ENCODE data around the gene SYNJ2.

Gene SYNJ2

DNA sequence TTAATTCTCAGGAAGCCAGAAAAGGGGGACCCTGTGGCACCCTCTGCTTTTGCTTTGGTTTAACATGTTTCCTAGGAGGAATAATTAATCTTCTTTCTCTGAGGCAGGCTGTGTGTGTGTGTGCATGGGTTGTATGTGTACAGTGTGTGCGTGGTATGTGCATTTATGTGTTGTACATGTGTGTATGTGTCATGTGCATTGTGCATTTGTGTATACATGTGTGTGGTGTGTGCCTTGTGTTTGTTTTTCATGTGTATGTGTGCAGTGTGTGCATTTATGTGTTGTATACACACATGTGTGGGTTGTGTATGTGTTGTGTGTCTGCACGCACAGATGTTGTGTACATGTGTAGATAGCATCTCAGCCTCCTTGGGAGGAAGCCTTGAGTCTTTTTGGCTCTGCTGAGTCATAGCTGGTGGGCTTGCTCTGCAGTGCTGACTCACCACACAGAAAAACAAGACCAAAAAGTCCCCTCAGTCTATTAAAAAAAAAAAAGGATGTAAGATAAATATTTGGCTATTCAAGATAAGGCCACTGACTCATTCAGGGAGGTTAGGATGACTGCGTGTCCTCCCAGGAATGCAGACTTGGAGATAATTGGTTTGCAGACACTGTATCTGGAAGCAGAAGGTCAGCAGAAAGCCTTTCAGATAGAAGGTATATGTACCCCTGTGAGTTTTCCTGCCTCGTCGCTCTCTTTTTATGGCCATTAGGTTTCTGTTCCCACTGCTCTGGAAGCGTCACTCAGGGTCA, 58.6 kb downstream of the SYNJ2 start:
- TF ChIP-seq, protein P1, sequence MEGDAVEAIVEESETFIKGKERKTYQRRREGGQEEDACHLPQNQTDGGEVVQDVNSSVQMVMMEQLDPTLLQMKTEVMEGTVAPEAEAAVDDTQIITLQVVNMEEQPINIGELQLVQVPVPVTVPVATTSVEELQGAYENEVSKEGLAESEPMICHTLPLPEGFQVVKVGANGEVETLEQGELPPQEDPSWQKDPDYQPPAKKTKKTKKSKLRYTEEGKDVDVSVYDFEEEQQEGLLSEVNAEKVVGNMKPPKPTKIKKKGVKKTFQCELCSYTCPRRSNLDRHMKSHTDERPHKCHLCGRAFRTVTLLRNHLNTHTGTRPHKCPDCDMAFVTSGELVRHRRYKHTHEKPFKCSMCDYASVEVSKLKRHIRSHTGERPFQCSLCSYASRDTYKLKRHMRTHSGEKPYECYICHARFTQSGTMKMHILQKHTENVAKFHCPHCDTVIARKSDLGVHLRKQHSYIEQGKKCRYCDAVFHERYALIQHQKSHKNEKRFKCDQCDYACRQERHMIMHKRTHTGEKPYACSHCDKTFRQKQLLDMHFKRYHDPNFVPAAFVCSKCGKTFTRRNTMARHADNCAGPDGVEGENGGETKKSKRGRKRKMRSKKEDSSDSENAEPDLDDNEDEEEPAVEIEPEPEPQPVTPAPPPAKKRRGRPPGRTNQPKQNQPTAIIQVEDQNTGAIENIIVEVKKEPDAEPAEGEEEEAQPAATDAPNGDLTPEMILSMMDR (IDR thresholded peaks at IDR 0.05; ENCODE audit: low read depth, low read length): no peak
- TF ChIP-seq EZH2phosphoT487 (IDR thresholded peaks at IDR 0.05; ENCODE audit: low read depth): no peak
- H3K27ac ChIP-seq (ENCODE audit: low read length): peak overlapping the region; percentile 90
- 0 out of 2 replicates have a peak, but pooled peaks cover 4% of the 10 kb centered on the region for H3K79me2 ChIP-seq (ENCODE audit: low read length)
- H3K4me1 ChIP-seq (ENCODE audit: low read length): peaks cover 64% of the 10 kb centered on the region
- no peaks in the 10 kb centered on the region for H3K9me3 ChIP-seq (ENCODE audit: insufficient read depth, low read length)
- H3K4me2 ChIP-seq (ENCODE audit: low read length): peak overlapping the region; percentile 100
- H2AFZ ChIP-seq (ENCODE audit: low read depth, low read length): no peak overlapping the region
- H3K9ac ChIP-seq (ENCODE audit: low read length): peak overlapping the region; percentile 65
- peak overlapping the region; percentile 78 for H3K4me3 ChIP-seq (ENCODE audit: low read length)
- H4K20me1 ChIP-seq (ENCODE audit: insufficient read depth, low read length): no peaks in the 10 kb centered on the region
- peaks cover 8% of the 10 kb centered on the region for H3K36me3 ChIP-seq (replicated peaks; ENCODE audit: low read depth, low read length)
- no peaks in the 10 kb centered on the region for H3K27me3 ChIP-seq (ENCODE audit: low read depth, low read length)

DNA sequence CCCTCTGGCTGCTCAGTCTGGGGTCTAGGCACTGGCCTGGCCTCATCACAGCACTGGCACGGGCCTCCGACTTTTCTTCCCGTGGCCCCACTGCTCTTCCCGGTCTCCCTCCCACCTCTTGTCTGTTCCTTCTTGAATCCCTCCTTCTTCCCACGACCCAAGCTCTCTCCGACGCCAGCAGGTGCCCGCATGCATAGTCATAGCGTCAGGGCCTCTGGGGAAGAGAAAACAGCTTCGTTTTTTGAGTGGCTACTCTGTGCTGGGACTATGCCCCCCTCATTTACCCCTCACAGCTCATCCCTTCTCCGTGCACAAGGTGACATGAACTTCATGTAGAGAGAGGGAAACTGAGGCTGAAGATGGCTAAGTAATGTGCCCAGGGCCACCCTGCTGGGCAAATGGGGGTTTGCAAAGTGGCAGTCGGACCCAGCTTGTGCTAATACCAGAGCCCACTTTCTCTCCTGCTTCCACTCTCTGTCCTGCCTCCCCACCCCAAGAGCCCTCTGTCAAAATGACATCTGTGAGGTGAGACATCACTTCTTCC, 59.2 kb downstream of the SYNJ2 start:
- Histone ChIP-seq H3K9ac (ENCODE audit: low read length) (peak overlapping the region; percentile 65; the same call in 1 of the 2 replicates), H3K79me2 (ENCODE audit: low read length) (0 out of 2 replicates have a peak, but pooled peaks cover 4% of the 10 kb centered on the region)

DNA sequence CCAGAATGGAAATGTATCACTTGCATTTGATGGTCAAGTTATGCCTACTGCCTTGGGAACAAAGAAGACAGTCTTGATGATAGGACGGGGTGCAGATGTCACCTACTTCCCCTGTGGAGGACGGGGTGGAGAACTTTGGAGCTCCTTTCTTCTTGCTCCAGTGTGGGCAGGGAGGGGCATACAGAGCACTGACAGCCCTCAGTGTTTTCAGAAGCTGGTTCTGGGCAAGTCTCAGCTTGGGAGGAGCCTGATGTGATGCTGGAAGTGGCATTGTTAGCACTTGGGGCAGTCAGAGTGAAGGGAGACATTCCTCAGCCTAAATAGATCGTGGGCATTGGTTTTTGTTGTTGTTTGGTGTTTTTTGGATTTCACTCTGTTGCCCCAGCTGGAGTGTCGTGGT, 59.7 kb downstream of the SYNJ2 start:
- H3K27ac ChIP-seq (ENCODE audit: low read length): peak overlapping the region; percentile 90
- no peak for TF ChIP-seq EZH2phosphoT487 (IDR thresholded peaks at IDR 0.05; ENCODE audit: low read depth)
- TF ChIP-seq, protein P1 (IDR thresholded peaks at IDR 0.05; ENCODE audit: low read depth, low read length): no peak

More for the DNA sequence above, 59.2 kb downstream of the SYNJ2 start:
- H3K4me1 ChIP-seq (ENCODE audit: low read length): peaks cover 61% of the 10 kb centered on the region
- no peaks in the 10 kb centered on the region for H3K9me3 ChIP-seq (ENCODE audit: insufficient read depth, low read length)
- peak overlapping the region; percentile 100 for H3K4me2 ChIP-seq (ENCODE audit: low read length)
- peak overlapping the region; percentile 90 for H3K27ac ChIP-seq (ENCODE audit: low read length)
- H4K20me1 ChIP-seq (ENCODE audit: insufficient read depth, low read length): no peaks in the 10 kb centered on the region
- TF ChIP-seq EZH2phosphoT487 (IDR thresholded peaks at IDR 0.05; ENCODE audit: low read depth): no peak
- TF ChIP-seq, protein P1 (IDR thresholded peaks at IDR 0.05; ENCODE audit: low read depth, low read length): no peak
- H3K36me3 ChIP-seq (replicated peaks; ENCODE audit: low read depth, low read length): peaks cover 7% of the 10 kb centered on the region
- peak overlapping the region; percentile 78 for H3K4me3 ChIP-seq (ENCODE audit: low read length)
- H2AFZ ChIP-seq (ENCODE audit: low read depth, low read length): no peak overlapping the region
- no peaks in the 10 kb centered on the region for H3K27me3 ChIP-seq (ENCODE audit: low read depth, low read length)

DNA sequence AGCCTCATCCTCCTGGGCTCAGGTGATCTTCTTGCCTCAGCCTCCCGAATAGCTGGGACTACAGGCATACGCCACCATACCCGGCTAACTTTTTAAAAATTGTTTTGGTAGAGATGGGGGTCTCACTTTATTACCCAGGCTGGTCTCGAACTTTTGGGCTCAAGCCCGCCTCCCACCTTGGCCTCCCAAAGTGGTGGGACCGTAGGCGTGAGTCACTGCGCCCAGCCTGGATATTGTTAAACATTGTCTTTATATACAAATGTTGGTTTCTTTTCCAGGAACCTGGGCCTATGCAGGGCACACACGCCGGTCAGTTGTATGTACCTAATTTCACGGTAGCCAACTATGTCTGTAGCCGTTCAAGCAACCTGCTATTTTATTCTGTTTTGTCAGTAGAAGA, 60.1 kb downstream of the SYNJ2 start:
- H2AFZ ChIP-seq (ENCODE audit: low read depth, low read length): no peak overlapping the region
- H3K4me1 ChIP-seq (ENCODE audit: low read length): peaks cover 59% of the 10 kb centered on the region
- H3K79me2 ChIP-seq (ENCODE audit: low read length): 0 out of 2 replicates have a peak, but pooled peaks cover 4% of the 10 kb centered on the region
- peaks cover 4% of the 10 kb centered on the region for H3K36me3 ChIP-seq (replicated peaks; ENCODE audit: low read depth, low read length)
- no peaks in the 10 kb centered on the region for H4K20me1 ChIP-seq (ENCODE audit: insufficient read depth, low read length)
- H3K4me3 ChIP-seq (ENCODE audit: low read length): no peak overlapping the region
- H3K27me3 ChIP-seq (ENCODE audit: low read depth, low read length): no peaks in the 10 kb centered on the region
- H3K27ac ChIP-seq (ENCODE audit: low read length): no peak overlapping the region
- TF ChIP-seq, protein P1 (IDR thresholded peaks at IDR 0.05; ENCODE audit: low read depth, low read length): no peak
- no peak for TF ChIP-seq EZH2phosphoT487 (IDR thresholded peaks at IDR 0.05; ENCODE audit: low read depth)
- no peak overlapping the region for H3K9ac ChIP-seq (ENCODE audit: low read length)
- no peaks in the 10 kb centered on the region for H3K9me3 ChIP-seq (ENCODE audit: insufficient read depth, low read length)
- H3K4me2 ChIP-seq (ENCODE audit: low read length): no peak overlapping the region

More for the DNA sequence above, 59.7 kb downstream of the SYNJ2 start:
- Histone ChIP-seq H3K4me1 (ENCODE audit: low read length) (peaks cover 59% of the 10 kb centered on the region), H4K20me1 (ENCODE audit: insufficient read depth, low read length) (no peaks in the 10 kb centered on the region), H3K36me3 (replicated peaks; ENCODE audit: low read depth, low read length) (peaks cover 4% of the 10 kb centered on the region), H3K27me3 (ENCODE audit: low read depth, low read length) (no peaks in the 10 kb centered on the region), H2AFZ (ENCODE audit: low read depth, low read length) (no peak overlapping the region), H3K79me2 (ENCODE audit: low read length) (0 out of 2 replicates have a peak, but pooled peaks cover 4% of the 10 kb centered on the region), H3K9me3 (ENCODE audit: insufficient read depth, low read length) (no peaks in the 10 kb centered on the region), H3K9ac (ENCODE audit: low read length) (peak overlapping the region; percentile 65; the same call in 1 of the 2 replicates), H3K4me3 (ENCODE audit: low read length) (peak overlapping the region; percentile 78; the same call in 1 of the 2 replicates), H3K4me2 (ENCODE audit: low read length) (peak overlapping the region; percentile 100)
